Measurements from ENCODE around the gene SULT1A4. TPM values are rescaled to one million over a fixed set of nuclear protein-coding genes. Genes with fewer than 3 reads are reported as not detected.
"Not testable (repeated sequence)": the region's sequence is repeated elsewhere in the genome, so short reads cannot be mapped to it uniquely, and the experiment has no call there.

Gene SULT1A4
- total RNA-seq, 1 experiment from 2014 or later: 9.0 TPM

DNA sequence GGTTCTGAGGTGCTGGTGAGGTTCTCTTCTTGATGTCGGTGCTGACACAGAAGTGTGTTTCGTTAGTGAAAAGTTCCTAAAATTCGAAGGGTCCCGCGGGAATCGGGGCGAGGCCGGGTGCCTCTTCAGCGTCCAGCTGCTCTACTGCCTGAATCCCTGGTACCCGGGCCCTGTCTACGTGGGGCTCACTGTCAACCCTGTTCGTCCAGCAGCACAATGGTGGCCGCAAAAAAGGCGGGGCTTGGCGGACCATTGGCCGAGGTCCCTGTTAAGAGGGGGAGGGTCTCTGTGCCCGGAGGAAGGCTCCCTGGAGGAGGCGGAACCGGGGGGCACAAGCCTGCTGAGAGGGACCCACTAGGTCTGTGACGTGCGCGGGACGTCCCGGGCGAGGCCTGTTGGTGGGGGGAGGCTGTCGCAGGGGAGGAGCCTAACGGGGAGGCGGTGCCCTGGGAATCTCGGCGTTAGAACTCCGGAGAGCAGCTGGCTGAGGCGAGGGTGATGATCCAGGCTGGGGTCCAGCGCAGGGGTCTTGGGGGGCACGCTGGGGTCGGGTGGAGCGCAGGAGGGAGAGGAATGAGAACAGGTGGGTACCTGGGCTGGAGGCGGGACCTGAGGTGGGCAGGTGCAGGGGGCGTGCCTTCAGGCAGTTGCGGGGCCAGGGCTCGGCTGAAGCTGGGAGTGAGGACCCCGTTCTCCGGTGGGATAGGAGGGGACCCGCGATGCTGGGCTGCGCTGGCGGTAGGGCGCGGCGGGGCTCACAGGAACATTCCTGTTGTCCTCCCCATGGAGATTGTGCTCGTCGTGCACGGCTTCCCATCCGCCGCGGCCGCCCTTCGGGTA, 6.5 kb downstream of the SULT1A4 start:
- H3K27me3 ChIP-seq (ENCODE audit: low read length); H3K79me2 ChIP-seq (ENCODE audit: low read length); H3K36me3 ChIP-seq (ENCODE audit: insufficient read depth, low read length); H3K27ac ChIP-seq (ENCODE audit: low read length); H3K9me2 ChIP-seq (replicated peaks; ENCODE audit: insufficient read depth, low read length); H2AFZ ChIP-seq (ENCODE audit: low read length); DNase-seq; H3K9me3 ChIP-seq (ENCODE audit: low read length); H3K4me3 ChIP-seq (ENCODE audit: low read length); H3K9ac ChIP-seq (ENCODE audit: low read length); H4K20me1 ChIP-seq (ENCODE audit: insufficient read depth, low read depth, low read length); H3K4me1 ChIP-seq (ENCODE audit: low read length); H3K4me2 ChIP-seq (ENCODE audit: low read depth, low read length, poor library complexity, severe bottlenecking): not testable (repeated sequence)

DNA sequence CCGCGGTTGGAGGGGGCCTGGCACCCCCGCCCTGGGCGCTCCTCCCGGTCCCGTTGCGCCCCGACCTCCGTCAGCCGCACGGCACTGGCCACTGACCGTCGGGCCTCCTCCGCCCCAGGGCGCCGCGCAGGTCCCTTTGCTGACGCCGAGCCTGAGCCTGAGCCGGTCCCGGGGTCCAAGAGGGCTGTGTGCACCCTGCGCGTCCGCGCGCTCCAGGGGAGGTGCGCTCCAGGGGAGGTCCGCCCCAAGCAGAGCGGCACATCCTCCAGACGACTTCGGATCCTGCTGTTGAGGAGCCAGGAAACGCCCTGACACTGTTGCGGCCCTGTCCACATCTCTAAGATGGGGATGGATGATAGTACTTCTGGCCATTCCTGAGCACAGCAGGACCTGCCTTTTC, 7.2 kb downstream of the SULT1A4 start:
- not testable (repeated sequence) for H3K27ac ChIP-seq (ENCODE audit: low read length); DNase-seq; H3K4me2 ChIP-seq (ENCODE audit: low read depth, low read length, poor library complexity, severe bottlenecking); H3K79me2 ChIP-seq (ENCODE audit: low read length); H3K36me3 ChIP-seq (ENCODE audit: insufficient read depth, low read length); H3K4me1 ChIP-seq (ENCODE audit: low read length); H2AFZ ChIP-seq (ENCODE audit: low read length); H3K4me3 ChIP-seq (ENCODE audit: low read length); H3K9me3 ChIP-seq (ENCODE audit: low read length); H3K27me3 ChIP-seq (ENCODE audit: low read length); H4K20me1 ChIP-seq (ENCODE audit: insufficient read depth, low read depth, low read length); H3K9me2 ChIP-seq (replicated peaks; ENCODE audit: insufficient read depth, low read length); H3K9ac ChIP-seq (ENCODE audit: low read length)

DNA sequence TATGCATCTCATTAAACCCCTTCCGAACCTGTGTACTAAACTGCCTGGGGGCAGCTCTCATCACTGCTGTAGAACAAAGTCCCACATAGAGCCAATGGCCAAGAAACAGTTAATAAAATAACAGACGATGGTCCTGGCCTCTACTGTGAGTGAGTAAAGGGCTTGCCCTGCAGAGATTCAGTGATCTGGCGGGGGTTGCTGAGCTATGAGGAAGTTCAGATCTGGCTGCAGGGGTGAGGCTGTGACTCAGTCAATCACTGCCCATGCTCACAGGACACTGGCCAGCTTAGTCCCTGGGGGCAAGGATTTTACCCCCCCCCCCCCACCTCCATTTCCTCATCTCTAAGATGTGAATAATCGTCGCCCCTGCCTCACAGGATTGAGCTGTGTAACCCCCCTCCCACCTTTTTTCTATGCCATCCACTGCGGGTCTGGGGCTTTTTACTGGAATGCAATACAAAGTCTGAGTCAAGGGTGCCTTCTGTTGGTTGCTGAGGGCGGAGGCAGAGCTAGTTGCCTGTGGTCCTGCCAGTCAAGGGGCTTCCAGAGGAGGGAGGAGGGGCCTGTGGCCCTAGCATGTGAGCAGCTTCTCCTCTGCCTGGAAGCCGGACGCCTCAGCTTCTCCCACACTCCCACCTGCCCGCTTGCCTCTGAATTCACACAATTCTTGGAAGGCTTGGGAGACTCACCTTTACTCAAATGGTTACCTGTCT, 8.1 kb downstream of the SULT1A4 start:
- not testable (repeated sequence) for H3K27me3 ChIP-seq (ENCODE audit: low read length); H3K9me2 ChIP-seq (replicated peaks; ENCODE audit: insufficient read depth, low read length); H3K79me2 ChIP-seq (ENCODE audit: low read length); H3K9me3 ChIP-seq (ENCODE audit: low read length); H3K4me1 ChIP-seq (ENCODE audit: low read length); H3K4me3 ChIP-seq (ENCODE audit: low read length); H3K36me3 ChIP-seq (ENCODE audit: insufficient read depth, low read length); H2AFZ ChIP-seq (ENCODE audit: low read length); DNase-seq; H3K27ac ChIP-seq (ENCODE audit: low read length); H4K20me1 ChIP-seq (ENCODE audit: insufficient read depth, low read depth, low read length); H3K9ac ChIP-seq (ENCODE audit: low read length); H3K4me2 ChIP-seq (ENCODE audit: low read depth, low read length, poor library complexity, severe bottlenecking)

DNA sequence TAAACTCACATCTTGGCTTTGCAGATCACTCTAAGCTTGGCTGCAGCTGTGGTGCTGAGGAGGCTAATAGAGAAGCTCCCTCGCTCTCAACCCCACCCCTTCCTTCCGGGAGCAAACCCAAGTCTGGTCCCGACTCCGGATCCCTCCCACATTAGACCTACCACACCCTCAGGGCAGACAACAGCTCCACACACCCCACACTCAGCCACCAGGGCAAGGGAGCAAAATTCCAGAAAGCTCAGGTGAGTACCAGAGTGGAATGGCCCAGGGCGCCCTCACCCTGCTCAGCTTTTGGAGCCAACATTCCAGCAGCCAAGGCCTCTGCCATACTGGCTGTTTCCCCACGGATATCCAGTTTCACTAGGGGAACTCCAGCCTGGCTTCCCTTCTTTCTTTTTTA, 9.9 kb downstream of the SULT1A4 start:
- H3K4me1 ChIP-seq (ENCODE audit: low read length); H3K36me3 ChIP-seq (ENCODE audit: insufficient read depth, low read length); H3K27ac ChIP-seq (ENCODE audit: low read length); H3K4me2 ChIP-seq (ENCODE audit: low read depth, low read length, poor library complexity, severe bottlenecking); H3K27me3 ChIP-seq (ENCODE audit: low read length); H3K9ac ChIP-seq (ENCODE audit: low read length); H3K9me2 ChIP-seq (replicated peaks; ENCODE audit: insufficient read depth, low read length); H2AFZ ChIP-seq (ENCODE audit: low read length); H3K9me3 ChIP-seq (ENCODE audit: low read length); H4K20me1 ChIP-seq (ENCODE audit: insufficient read depth, low read depth, low read length); DNase-seq; H3K4me3 ChIP-seq (ENCODE audit: low read length); H3K79me2 ChIP-seq (ENCODE audit: low read length): not testable (repeated sequence)

- not testable (repeated sequence) for H4K20me1 ChIP-seq (ENCODE audit: insufficient read depth, low read depth, low read length); H3K27ac ChIP-seq (ENCODE audit: low read length); H2AFZ ChIP-seq (ENCODE audit: low read length); H3K4me3 ChIP-seq (ENCODE audit: low read length); H3K9ac ChIP-seq (ENCODE audit: low read length); DNase-seq; H3K27me3 ChIP-seq (ENCODE audit: low read length); H3K9me3 ChIP-seq (ENCODE audit: low read length); H3K4me1 ChIP-seq (ENCODE audit: low read length); H3K9me2 ChIP-seq (replicated peaks; ENCODE audit: insufficient read depth, low read length); H3K4me2 ChIP-seq (ENCODE audit: low read depth, low read length, poor library complexity, severe bottlenecking); H3K36me3 ChIP-seq (ENCODE audit: insufficient read depth, low read length); H3K79me2 ChIP-seq (ENCODE audit: low read length)
Observed at GRCh38 chr16:29472065-29472464, 12.4 kb downstream of the SULT1A4 start.

DNA sequence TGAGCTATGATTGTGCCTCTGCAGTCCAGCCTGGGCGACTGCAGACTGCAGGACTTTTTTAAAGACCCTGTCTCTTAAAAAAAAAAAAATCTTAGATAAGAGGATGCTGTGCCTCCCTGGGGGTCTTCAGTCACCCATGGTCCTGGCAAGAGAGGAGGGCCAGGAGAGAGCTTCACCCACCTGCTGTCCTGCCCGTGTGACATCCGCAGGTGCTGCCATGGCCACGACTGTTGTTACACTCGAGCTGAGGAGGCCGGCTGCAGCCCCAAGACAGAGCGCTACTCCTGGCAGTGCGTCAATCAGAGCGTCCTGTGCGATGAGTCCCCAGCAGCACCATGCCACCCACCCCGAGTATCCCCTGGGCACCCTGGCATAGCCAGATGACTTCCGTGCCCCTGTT, 22.6 kb downstream of the SULT1A4 start:
- not testable (repeated sequence) for H3K4me2 ChIP-seq (ENCODE audit: low read depth, low read length, poor library complexity, severe bottlenecking); H2AFZ ChIP-seq (ENCODE audit: low read length); H3K9me3 ChIP-seq (ENCODE audit: low read length); H3K27ac ChIP-seq (ENCODE audit: low read length); DNase-seq; H4K20me1 ChIP-seq (ENCODE audit: insufficient read depth, low read depth, low read length); H3K27me3 ChIP-seq (ENCODE audit: low read length); H3K9ac ChIP-seq (ENCODE audit: low read length); H3K79me2 ChIP-seq (ENCODE audit: low read length); H3K4me1 ChIP-seq (ENCODE audit: low read length); H3K4me3 ChIP-seq (ENCODE audit: low read length); H3K36me3 ChIP-seq (ENCODE audit: insufficient read depth, low read length); H3K9me2 ChIP-seq (replicated peaks; ENCODE audit: insufficient read depth, low read length)

- not testable (repeated sequence) for H3K4me2 ChIP-seq (ENCODE audit: low read depth, low read length, poor library complexity, severe bottlenecking); H3K4me1 ChIP-seq (ENCODE audit: low read length); H3K9ac ChIP-seq (ENCODE audit: low read length); H3K4me3 ChIP-seq (ENCODE audit: low read length); H3K27ac ChIP-seq (ENCODE audit: low read length); H3K79me2 ChIP-seq (ENCODE audit: low read length); H3K9me3 ChIP-seq (ENCODE audit: low read length); H3K36me3 ChIP-seq (ENCODE audit: insufficient read depth, low read length); H2AFZ ChIP-seq (ENCODE audit: low read length); H3K9me2 ChIP-seq (replicated peaks; ENCODE audit: insufficient read depth, low read length); H3K27me3 ChIP-seq (ENCODE audit: low read length); DNase-seq; H4K20me1 ChIP-seq (ENCODE audit: insufficient read depth, low read depth, low read length)
Observed at GRCh38 chr16:29506308-29506707, 46.6 kb downstream of the SULT1A4 start, which contains the start of gene NPIPB12. Gene NPIPB12 (minus strand): TSS chr16:29506408.

All from Karpas-422 (cell line).